ENCODE measurements around the gene CD63.

Gene CD63

DNA sequence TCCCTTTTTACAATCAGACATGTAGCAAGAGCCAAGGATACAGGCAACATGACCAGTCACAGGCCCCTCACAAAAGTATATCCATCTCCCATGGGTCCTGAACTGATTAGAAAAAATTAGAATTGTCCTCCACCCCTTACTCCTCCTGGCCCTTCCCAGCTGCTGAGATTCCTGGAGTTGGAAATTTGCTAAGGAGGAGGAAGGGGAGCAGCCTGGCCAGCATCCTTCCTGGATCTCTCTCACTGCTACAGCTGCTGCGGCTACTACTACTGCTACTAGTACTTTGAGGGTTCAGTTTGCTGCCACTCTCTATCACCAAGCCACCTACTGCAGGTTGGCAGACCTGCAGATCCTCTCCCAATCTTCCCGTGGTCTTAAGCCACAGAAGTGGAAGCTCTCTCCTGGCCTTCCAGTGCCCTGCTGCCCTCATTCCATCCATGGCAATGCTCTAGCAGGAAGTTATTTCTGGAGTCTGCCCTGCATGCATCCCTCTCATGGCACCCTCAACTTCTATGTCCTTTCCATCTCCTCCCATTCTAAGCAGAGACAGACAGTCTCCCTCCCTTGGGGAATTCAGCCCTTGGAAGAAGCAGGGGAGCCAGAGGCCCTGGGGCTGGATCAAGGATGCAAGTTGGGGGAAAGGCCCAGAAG is 22.1 kb downstream of the CD63 start:
- DNase-seq (ENCODE audit: low read depth in 2 of 3, low spot score in 2 of 3) = no peak

DNA sequence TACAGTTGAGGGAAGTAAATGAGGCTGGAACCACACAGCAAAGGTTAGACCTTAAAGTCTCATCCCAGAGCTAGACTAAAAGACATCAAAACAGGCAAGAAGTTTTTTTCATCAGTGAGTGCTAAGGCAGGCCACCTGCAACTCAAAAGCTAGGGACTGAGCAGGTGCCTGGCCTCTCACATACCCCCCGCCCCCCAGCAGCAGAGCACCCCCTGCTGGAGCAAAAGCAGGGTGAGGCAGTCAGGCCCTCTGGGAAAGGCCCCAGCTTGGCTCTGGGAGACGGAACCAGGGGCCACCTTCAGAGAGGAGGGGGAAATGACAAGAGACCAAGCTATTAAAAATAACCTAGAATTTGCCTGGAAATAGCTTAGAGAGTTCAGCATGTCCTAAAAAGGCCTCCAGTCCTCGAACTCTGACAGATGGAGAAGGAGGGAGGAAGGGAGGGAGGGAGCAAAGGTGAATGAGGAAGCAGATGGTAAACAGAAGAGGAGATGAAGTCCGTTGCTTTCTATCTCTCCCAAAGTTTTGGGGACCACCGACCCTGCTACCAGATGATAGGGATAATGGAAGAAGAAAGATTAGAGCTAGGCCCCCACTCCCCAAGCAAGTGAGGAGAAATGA is 22.9 kb downstream of the CD63 start:
- no peak for DNase-seq (ENCODE audit: low read depth in 2 of 3, low spot score in 2 of 3)

DNA sequence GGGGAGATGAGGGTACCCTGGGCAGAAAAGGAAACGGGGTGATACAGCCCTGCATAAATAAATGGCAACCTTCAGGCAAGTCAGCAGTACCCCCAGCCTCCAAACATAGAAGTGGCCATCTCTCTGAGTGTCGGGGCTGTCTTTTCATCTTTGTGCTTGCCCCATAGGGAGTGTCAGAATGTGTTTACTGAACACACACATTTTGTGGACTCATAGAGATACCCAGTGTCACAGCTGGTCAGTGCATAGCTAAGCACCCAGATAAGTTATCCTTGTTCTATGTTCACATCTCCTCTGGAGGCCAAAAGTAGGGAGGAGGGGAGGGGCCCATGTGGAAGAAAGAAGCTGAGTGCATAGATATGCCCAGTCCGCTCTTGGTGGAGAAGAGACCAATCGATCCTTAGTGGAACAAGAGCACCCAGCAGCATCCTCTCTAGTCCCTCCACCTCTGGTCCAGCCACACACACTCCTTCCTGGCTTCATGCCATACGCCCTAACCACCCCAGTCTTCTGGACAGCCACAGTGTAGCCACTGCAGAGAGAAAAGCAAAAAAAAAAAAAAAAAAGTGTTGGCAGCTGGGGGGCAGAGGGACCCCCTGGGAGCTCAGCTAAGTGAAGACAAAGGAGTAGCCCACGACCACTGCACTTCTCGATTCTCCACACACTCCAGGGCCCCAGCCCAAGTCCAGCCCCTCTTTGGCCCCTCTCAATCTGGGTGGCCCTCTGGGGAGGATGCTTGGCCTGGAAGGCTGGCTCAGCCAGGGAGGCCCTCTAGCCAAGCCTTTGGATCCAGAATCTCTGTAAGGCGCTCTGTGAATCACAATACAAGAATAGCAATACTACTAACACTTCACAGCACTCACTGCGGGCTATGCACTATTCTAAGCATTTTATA is 23.7 kb downstream of the CD63 start:
- no peak for DNase-seq (ENCODE audit: low read depth in 2 of 3, low spot score in 2 of 3)

DNA sequence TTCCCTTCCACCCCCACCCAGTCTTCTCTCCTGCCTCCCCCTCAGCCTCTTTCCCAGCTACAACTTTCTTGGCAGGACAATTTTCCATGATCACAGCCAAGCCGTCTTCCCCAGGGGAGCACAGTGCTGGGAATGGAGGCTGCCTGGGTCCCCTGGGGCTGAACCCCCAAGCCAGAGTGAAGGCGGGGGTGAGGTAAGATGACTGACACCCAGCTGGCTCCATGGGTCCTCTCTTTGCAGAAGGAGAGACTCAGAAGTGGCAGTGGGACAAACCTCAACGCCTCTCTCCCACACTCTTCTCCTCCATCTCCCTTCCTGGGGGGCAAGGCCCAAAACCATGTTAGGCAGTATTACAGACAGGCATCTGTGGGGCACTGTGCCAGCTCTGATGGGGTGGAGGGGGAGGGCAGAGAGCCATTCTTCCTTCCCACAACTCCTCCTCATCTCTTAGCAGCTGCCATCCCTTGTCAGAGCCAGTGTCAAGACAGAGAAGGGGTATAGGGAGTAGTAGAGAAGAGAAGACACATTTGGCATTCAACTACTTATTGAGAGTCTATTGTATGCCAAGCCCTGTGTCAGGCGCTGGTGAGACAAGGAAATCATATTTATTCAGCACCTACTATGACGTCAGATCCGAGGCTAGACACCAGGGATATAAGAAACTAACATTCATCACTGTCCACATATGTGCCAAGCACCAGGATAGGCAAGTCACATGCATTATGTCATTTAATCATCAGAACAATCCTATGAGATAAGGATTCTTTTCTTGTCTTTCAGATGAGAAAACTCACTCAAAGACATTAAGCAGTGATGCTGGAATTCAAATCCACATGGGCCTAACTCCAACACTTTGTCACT is 24.7 kb downstream of the CD63 start:
- no peak for DNase-seq (ENCODE audit: low read depth in 2 of 3, low spot score in 2 of 3)

DNA sequence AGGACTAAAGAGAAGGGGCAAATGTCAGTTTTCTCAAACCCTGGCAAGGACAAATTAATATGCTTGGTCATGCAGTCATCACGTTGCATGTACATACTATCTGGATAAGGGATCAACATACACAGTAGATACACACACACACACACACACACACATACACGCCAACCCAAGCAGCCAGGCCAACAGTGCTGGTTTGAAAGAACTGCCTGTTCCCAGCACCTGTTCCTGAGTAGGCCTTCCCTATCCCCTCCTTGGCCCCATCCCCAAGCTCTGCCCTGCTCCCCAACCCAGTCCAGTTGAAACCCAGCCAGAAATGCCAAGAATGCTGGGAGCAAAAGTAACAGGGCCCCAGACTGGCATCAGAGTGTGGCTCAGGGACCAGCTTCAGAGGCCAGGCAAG is 25.5 kb downstream of the CD63 start:
- DNase-seq (ENCODE audit: low read depth in 2 of 3, low spot score in 2 of 3) = no peak

DNA sequence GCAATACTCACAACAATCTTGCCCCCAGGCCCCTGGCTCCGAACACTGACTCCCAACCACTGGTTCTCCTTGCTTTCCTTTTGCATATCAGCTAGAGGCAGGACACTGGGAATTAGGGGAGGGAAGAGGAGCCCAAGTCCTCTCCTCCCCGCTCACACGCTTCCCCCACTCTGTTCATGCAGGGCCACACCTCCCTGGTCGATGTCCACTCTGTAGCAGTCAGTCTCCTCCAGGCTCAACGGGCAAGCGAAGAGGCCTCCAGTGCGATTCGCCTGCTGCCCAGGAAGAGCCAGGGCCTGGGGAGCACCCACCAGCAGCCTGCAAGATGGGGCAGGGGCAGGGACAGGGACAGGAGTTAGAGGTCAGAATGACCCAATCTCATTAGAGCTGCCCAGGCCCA is 25.9 kb downstream of the CD63 start:
- DNase-seq (ENCODE audit: low read depth in 2 of 3, low spot score in 2 of 3) = no peak

DNA sequence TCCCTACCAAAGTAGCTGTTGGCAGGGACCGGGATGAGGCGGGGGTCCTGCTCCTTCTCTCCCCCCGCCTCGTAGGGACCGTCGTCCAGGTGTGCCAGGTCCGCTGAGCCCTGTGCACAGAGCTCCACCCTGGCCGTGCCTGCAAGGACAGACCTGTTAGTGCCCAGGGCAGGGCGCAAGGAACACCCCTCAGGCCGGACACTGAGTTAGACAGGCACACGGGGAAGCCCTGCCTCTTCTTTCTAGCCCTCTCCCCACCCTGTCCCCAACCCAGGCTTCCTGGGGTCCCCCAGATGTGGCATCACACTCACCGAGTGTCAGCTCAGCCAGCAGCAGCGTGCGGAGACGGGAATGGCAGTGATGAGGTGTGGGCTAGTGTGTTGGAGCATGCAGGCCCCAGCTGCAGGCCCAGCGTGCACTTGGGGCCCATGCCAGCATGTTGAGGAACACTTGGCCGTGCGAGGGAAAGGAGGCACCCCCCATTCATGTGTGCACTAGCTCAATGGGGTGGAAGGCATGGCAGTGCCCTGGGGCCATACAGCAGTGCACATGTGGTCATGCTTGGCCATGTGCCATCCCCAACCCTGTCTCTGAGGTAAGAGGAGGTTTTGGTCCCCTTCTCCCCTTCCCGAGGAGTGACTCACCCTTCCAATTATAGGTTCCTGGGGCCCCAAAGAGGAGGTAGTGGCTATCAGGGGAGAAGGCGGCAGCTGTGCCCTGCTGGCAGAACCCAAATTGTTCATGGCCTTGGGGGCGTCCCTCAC is 28.4 kb downstream of the CD63 start:
- DNase-seq (ENCODE audit: low read depth in 2 of 3, low spot score in 2 of 3) = no peak

DNA sequence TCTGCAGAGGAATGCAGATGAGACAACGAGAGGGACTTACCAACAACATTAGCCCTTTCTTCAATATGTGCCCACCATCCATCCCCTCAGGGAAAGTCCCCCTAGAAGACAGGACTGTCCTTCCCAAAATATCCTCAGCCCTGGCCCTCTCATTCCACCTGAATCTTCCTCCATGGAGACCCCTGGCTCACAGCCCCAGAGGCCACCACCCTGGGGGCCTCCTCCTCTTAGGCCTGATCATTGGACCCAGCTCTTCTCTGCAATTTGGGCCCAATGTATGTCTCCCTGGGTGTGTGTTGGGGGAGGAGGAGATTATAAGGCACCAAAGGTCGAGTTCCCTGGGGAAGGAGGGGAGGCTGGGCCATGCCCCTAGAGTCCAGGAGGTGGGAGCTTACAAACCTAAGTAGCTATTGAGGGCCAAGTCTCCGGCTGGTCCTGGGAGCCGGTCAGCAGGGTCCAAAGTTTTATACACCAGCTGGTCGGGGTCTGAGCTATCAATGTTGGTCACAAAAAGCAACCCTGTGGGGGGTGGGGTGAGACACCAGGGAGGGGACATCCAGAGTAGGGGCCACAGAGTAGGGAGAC is 29.2 kb downstream of the CD63 start:
- DNase-seq (ENCODE audit: low read depth in 2 of 3, low spot score in 2 of 3) = no peak

DNA sequence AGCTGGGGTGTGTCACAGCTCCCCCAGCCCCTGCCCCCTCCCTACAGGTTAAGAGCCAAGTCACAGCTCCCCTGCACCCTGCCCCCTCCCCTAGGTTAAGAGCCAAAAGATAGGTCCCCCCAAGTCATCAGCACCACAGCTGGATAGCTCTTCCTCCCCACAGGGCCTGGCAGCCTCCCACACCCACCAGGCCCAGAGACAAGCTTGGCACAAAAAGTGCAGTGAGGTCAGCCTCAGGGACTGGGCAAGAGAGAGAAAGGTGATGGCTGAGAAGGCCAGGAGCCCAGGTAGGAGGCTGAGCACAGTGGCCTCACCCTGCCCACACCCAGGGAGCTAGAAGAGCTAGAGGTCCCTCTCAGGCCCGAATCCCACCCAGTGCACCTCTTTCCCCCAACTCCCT is 29.8 kb downstream of the CD63 start:
- DNase-seq (ENCODE audit: low read depth in 2 of 3, low spot score in 2 of 3) = no peak

DNA sequence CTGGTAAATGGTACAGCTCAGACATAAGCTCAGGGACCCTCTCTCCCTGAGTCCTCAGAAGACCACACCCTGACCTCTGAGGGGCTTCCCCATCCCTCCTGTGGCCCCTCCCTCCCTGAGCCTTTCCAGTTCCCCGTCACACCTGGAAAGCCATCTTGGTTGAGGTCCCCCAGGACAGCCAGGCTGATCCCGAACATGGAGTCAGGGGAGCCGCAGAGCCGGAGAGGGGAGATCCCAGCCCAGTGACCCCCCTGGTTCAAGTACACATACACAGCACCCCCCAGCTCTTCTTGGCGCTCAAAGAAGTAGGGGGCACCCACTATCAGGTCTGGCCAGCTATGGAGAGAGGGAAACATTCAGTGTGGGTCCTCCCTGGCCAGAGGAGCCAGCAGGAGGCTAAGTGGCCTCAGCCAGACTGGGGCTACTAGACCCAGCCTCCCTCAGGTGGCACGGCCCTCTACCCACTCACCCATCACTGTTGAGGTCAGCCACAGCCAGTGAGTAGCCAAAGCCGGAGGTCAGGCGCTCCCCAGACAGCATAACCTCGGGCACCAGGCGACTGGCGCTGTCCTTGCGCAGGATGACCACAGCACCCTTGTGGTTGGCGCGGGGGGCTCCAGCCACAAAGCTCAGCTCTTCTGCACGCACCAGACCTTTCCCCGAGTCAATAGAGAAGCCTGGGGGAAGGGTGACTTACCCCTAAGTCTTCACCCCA is 30.4 kb downstream of the CD63 start:
- DNase-seq (ENCODE audit: low read depth in 2 of 3, low spot score in 2 of 3) = no peak

DNA sequence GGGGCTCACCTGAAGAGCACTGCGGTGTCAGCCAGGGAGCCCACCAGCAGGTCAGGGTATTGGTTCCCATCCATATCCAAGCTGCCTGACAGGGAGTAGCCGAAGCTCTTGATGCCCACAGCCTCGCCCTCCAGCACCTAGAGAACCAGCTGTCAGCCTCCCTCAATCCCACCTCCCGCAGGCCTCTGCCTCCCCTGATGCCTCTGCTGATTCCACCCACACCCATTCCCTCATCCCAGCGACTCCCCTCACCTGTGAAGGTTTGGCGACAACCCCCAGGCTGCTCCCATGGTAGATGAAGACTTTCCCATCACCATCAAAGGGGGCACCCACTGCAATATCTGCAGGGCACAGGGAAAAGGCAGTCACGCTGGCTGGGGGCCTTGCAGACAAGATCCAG is 31.1 kb downstream of the CD63 start:
- DNase-seq (ENCODE audit: low read depth in 2 of 3, low spot score in 2 of 3) = no peak

DNA sequence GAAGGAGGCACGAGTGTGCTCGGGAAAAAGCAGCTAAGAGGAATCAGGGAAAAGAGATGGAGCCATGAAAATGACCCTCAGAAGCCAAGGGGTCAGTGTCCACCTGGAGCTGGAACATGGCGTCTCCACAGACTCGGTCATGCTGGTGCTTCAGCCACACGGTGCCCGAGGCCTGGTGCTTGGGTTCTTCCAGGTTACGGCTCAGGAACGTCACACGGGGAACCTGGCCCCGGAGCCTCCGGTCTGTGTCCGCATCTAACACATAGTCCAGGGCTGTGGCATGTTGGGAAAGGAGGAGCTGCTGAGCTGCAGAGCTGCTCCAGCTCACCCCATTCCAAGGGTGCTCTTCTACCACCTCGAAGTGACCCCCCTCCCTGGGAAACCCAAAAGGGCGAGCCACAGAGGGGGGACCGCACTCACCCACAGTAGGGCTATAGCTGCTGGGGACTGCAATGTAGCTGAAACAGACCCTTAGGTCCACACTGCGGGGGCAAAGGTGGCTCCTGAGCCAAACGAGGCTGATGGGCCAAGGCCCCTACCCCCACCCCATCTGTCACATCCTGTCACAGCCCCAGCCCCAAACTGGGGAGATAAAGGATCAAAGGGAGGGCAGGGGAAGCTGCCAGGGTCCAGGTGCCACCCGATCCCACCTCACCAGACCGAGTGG is 31.9 kb downstream of the CD63 start:
- no peak for DNase-seq (ENCODE audit: low read depth in 2 of 3, low spot score in 2 of 3)

DNA sequence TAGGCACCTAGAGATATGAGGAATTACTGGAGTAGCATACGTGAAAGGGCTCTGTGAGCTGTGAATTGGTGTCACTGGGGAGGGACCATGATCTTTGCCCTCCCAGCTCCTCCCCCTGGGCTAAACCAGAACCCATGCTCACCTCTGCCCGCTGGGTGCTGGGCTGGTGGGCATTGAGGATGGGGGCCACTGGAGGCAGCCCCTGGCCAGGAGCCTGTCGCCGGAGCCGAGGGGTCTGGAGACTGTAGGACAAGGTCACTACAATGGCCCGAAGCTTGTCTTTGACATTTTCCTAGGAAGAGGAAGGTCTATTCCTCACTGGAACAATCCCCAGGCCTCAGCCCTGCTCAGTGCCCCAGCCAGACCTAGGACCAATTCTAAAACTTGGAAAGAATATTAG is 32.7 kb downstream of the CD63 start:
- DNase-seq (ENCODE audit: low read depth in 2 of 3, low spot score in 2 of 3) = no peak

DNA sequence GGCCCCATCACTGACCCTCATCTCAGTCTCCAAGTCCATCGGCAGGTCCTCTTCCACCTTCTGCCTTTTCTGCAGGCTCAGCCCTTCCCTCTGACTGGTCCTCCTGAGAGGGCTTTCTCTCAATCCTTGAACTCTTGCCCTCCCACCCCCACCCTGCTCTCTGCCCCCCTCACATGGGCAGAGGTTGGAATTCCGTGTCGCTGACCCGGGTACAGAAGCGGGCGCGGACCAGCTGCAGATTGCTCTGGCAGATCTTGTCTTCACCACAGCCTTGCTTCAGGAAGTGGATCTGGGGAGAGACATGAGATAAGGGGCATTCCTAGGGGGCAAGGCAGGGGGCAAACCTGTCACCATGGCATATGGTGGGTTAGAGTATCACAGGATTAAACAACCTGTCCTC is 33.5 kb downstream of the CD63 start:
- no peak for DNase-seq (ENCODE audit: low read depth in 2 of 3, low spot score in 2 of 3)

DNA sequence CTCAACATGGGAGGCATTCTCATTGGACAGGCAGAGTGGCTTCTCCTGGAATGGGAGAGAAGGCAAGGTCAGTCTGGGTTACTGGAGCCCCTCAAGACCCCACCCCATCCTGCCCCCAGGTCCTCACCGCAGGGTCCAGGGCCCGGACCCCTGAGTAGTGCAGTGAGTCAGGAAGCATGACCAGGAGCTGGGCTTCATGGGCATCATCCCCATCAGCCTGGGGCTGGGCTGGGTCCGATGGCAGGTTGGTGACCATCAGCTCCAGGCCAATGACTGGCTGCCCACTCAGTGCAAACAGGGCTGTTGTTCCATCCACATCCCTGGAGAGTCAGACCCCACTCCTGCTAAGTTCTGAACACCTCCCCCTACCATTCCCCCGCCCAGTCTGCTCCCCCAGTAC is 34.2 kb downstream of the CD63 start:
- DNase-seq (ENCODE audit: low read depth in 2 of 3, low spot score in 2 of 3) = no peak

DNA sequence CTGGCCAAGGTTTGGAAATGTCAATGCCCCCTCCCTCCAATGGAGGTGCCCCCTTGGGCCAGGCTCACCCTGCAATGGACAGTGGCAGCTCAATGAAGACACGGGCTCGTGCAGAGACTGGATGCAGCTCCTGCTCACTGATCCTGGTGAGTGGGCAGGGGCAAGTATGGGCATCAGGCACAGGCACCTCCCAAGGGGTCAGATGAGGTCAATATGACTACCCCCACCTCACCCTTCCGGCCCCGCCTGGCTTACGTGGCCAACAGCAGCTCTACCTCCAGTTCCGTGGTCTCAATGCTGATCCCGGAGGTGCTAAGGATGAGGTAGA is 34.7 kb downstream of the CD63 start:
- DNase-seq (ENCODE audit: low read depth in 2 of 3, low spot score in 2 of 3) = no peak

DNA sequence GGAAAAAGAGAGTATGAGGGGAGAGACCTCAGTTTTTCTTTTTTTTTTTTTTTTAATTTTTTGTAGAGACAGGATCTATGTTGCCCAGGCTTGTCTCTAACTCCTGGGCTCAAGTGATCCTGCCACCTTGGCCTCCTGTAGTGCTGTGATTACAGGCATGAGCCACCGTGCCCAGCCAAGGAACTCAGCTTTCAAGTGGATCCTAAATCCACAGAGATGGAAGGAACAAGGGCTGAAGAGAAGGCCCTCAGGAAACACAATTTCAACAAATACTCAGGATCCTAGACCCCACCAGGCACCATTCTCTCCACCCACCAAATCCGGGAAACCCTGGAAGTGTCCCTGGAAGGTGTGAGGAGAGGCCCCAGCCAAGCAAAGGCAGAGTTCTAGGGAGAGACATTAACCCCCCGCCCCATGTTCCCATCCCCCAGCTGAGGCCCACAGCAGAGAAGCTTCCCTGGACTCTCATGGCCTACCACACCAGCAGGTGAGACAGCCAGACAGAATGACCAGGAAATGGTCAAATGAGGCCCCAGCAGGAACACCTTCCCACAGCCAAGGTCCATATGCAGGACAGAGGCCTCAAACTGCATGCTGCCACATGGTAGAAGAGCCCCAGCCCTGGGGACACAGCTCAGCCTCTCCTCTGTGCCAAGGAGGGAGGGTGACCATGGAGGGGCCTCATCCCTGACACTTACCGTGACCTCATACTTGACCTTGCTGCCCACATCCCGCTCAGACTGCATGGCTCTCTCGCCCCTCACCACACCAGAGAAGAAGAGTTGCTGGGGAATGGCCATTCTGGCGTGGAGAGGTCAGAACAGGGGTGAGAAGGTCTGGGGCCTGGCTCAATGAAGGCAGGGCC is 35.3 kb downstream of the CD63 start:
- no peak for DNase-seq (ENCODE audit: low read depth in 2 of 3, low spot score in 2 of 3)

DNA sequence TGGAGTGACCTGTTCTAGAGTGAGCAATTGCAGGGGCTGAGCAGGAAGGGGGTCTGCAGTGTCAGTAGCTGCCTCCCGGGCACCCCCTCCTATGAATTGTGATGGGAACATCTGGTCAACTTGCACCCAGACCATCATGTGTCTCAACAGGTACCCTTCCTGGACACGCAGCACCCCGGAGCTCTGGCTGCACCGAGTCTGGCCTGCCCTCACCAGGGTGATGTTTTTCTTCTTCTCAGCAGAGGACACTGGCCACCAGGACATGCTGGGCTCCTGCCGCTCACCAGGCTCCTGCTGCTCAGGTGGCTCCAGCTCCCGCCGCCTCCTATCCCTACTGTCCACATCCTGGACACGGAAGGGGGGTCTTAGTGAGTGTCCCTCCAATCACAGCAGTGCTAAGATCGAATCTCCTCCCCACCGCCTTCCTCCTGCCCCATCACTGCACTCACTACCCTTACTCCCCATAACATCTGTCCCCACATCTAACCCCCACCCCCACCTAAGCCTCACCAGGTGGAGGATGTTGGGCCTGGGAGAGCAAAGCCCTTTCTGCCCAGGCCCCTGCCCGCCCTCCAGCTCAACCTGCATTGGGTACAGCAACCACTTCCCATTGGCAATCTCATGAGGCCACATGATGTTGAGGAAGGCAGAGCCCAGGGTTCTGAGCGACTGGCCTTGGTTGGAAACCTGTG is 36.0 kb downstream of the CD63 start:
- no peak for DNase-seq (ENCODE audit: low read depth in 2 of 3, low spot score in 2 of 3)
